HepG2 (cell line): ENCODE data around the gene TRMU. TPM values are rescaled to one million over a fixed set of nuclear protein-coding genes. Genes with fewer than 3 reads are reported as not detected.

ENCODE experiments used
- ATAC-seq: fragments of 200-7000 bp; cut with Tn5 transposase; 3 replicates; pipeline ENCODE4 v1.9.1; 2020; ENCODE audit warnings: mild to moderate bottlenecking, moderate library complexity
- BruUV-seq: library from RNA; stranded (reverse); fragments of 400-500 nt; replicated peaks from 2 replicates; lab custom pipeline; 2021; lab: Mats Ljungman, UMichigan
- CTCF ChIA-PET: fragments of 300-600 bp; formaldehyde crosslinking; extraction: SDS; loops from one replicate; lab custom pipeline; 2021; ENCODE audit warnings: low total read pairs, inconsistent platforms, low intra/inter-chr PET ratio; lab: Yijun Ruan, JAX
- POLR2A ChIA-PET: fragments of 350-600 bp; sonication (Branson Sonifier 250); formaldehyde crosslinking; loops from one replicate; lab custom pipeline; 2020; ENCODE audit warnings: antibody characterized with exemption, inconsistent platforms; lab: Yijun Ruan, JAX
- DNase-seq: peaks from one replicate; pipeline ENCODE4 v3.0.0-alpha.2; 2015; ENCODE audit warnings: low spot score
- FAIRE-seq: peaks from 3 replicates; lab custom pipeline; 2011; peaks lifted over from hg19 to GRCh38; lab: Jason Lieb, UNC
- H2AFZ ChIP-seq: one replicate; pipeline ENCODE4 v1.6.1; 2011; ENCODE audit warnings: low read length, inconsistent platforms
- H3K27ac ChIP-seq: fragments of 300-600 bp; 3 replicates; pipeline ENCODE4 v1.8.0; 2011; ENCODE audit warnings: mixed run types, mild to moderate bottlenecking, mixed read lengths, low read length, inconsistent platforms; ENCODE audit not compliant: insufficient read depth; ENCODE audit errors: extremely low read length
- H3K27me3 ChIP-seq, 2 experiments: fragments of 200-600 bp in 1 of 2; 2 replicates in 1 of 2; 3 replicates in 1 of 2; pipeline versions ENCODE4 v1.6.0 to v1.8.0; 2011; ENCODE audit warnings: low read length in 2 of 2, mild to moderate bottlenecking in 2 of 2, moderate library complexity in 2 of 2, inconsistent platforms in 1 of 2; ENCODE audit not compliant: insufficient read depth in 2 of 2, control insufficient read depth in 1 of 2
- H3K36me3 ChIP-seq, 2 experiments: fragments of 200-600 bp in 1 of 2; replicated peaks in 1 of 2; 2 replicates in 1 of 2; 3 replicates in 1 of 2; pipeline versions ENCODE4 v1.5.1 to v1.8.0; 2011; ENCODE audit warnings: low read length in 2 of 2, inconsistent platforms in 1 of 2; ENCODE audit not compliant: insufficient read depth in 2 of 2, control insufficient read depth in 1 of 2
- H3K4me1 ChIP-seq: 2 replicates; pipeline ENCODE4 v1.5.1; 2012; ENCODE audit warnings: low read length, inconsistent platforms; ENCODE audit not compliant: insufficient read depth
- H3K4me2 ChIP-seq: 2 replicates; pipeline ENCODE4 v1.6.0; 2011; ENCODE audit warnings: low read depth, low read length, inconsistent platforms
- H3K4me3 ChIP-seq, 3 experiments: fragments of 200-600 bp in 1 of 3; sonication (generic), shearing (Covaris generic) in 1 of 3; replicated peaks in 1 of 3; 2 replicates each; pipeline ENCODE4 v1.5.1; 2011 to 2016; ENCODE audit warnings: low read length in 3 of 3, inconsistent platforms in 2 of 3, low read depth in 2 of 3, mild to moderate bottlenecking in 2 of 3, control low read depth in 1 of 3, mixed read lengths in 1 of 3; ENCODE audit not compliant: insufficient read depth in 1 of 3
- H3K79me2 ChIP-seq: one replicate; pipeline ENCODE4 v1.6.1; 2011; ENCODE audit warnings: low read length, inconsistent platforms; ENCODE audit not compliant: insufficient read depth
- H3K9ac ChIP-seq: 2 replicates; pipeline ENCODE4 v1.6.0; 2011; ENCODE audit warnings: mild to moderate bottlenecking, low read depth, low read length, inconsistent platforms; ENCODE audit not compliant: insufficient read depth
- H3K9me3 ChIP-seq: 2 replicates; pipeline ENCODE4 v1.5.1; 2012; ENCODE audit warnings: mild to moderate bottlenecking, low read length
- H4K20me1 ChIP-seq: 2 replicates; pipeline ENCODE4 v1.6.0; 2011; ENCODE audit warnings: inconsistent platforms, mild to moderate bottlenecking, low read length, moderate library complexity; ENCODE audit not compliant: insufficient read depth
- KAT8 ChIP-seq: IDR thresholded peaks from 2 replicates; pipeline ENCODE4 v1.6.1; 2016; ENCODE audit warnings: missing genetic modification reagents, missing compliant biosample characterization
- MTA1 ChIP-seq: sonication (generic); formaldehyde crosslinking; IDR thresholded peaks from 2 replicates; pipeline ENCODE4 v1.4.0; 2020; ENCODE audit warnings: missing genetic modification reagents, mild to moderate bottlenecking, borderline replicate concordance
- SNRNP70 ChIP-seq: fragments of 200-400 bp; formaldehyde crosslinking; IDR thresholded peaks from 2 replicates; pipeline ENCODE4 v1.6.1; 2017; ENCODE audit warnings: mild to moderate bottlenecking, low read depth, low read length, moderate library complexity
- ZNF883 ChIP-seq: sonication (generic); formaldehyde crosslinking; IDR thresholded peaks from 2 replicates; pipeline ENCODE4 v1.5.1; 2020; ENCODE audit warnings: mild to moderate bottlenecking, missing genetic modification reagents; ENCODE audit errors: not compliant biosample characterization
- WGBS: methylation state at CpG from one replicate; pipeline ENCODE4 v1.1.6; 2017; ENCODE audit warnings: low lambda C conversion rate; 5-methylcytosine and 5-hydroxymethylcytosine counted together
- in situ Hi-C: cut with HindIII; loops from 2 replicates; pipeline ENCODE4 v1.10.0; 2017; ENCODE audit warnings: low pct_unique_long_range_greater_than_20kb; ENCODE audit not compliant: extremely low pct_ligation_motif_present
- intact Hi-C: fragments of 100-400 bp; cut with micrococcal nuclease; formaldehyde crosslinking; loops from one replicate; pipeline ENCODE4 v1.10.0; 2022; ENCODE audit not compliant: unreplicated experiment
- polyA plus RNA-seq, 8 experiments: library from polyadenylated mRNA; depleted of rRNA in 3 of 8; stranded (reverse) in 7 of 8; unstranded in 1 of 8; fragments of >200 nt; fragmentation: Illumina TruSeq in 4 of 8; extraction: Trizol in 4 of 8; gene quantifications; 2 replicates each; pipeline versions ENCODE4 v1.2.1 to v1.2.3, GENCODE V29; 2011 to 2016; ENCODE audit warnings: low read depth in 4 of 8, missing spikeins in 1 of 8, mixed read lengths in 1 of 8; ENCODE audit not compliant: insufficient read depth in 1 of 8
- total RNA-seq, 5 experiments: library from RNA; depleted of rRNA; stranded (reverse); fragments of >200 nt; fragmentation: Illumina TruSeq; extraction: Trizol; gene quantifications; 2 replicates each; pipeline ENCODE4 v1.2.3, GENCODE V29; 2016; ENCODE audit warnings: low read depth in 1 of 5
- TF ChIP-seq, protein P1 (sequence below): sonication (generic); formaldehyde crosslinking; IDR thresholded peaks from 2 replicates; pipeline ENCODE4 v1.9.0; 2021; ENCODE audit warnings: missing genetic modification reagents, borderline replicate concordance
- TF ChIP-seq, protein P2 (sequence below): sonication (generic); formaldehyde crosslinking; IDR thresholded peaks from 2 replicates; pipeline ENCODE4 v1.9.0; 2022; ENCODE audit warnings: missing genetic modification reagents, mild to moderate bottlenecking, borderline replicate concordance
- TF ChIP-seq, protein P3 (sequence below): sonication (generic); formaldehyde crosslinking; IDR thresholded peaks from 2 replicates; pipeline ENCODE4 v1.5.1; 2020; ENCODE audit warnings: mild to moderate bottlenecking, missing genetic modification reagents, moderate library complexity
- TF ChIP-seq, protein P4 (sequence below): sonication (generic); formaldehyde crosslinking; IDR thresholded peaks from 2 replicates; pipeline ENCODE4 v1.4.0; 2020; ENCODE audit warnings: missing genetic modification reagents, borderline replicate concordance

The TRMU gene
- total and polyA plus RNA-seq, 2 of the 13 experiments (the other 11 are each of a cell fraction or from before 2014, with no cell fraction given) = 31.0 to 50.2 TPM

DNA sequence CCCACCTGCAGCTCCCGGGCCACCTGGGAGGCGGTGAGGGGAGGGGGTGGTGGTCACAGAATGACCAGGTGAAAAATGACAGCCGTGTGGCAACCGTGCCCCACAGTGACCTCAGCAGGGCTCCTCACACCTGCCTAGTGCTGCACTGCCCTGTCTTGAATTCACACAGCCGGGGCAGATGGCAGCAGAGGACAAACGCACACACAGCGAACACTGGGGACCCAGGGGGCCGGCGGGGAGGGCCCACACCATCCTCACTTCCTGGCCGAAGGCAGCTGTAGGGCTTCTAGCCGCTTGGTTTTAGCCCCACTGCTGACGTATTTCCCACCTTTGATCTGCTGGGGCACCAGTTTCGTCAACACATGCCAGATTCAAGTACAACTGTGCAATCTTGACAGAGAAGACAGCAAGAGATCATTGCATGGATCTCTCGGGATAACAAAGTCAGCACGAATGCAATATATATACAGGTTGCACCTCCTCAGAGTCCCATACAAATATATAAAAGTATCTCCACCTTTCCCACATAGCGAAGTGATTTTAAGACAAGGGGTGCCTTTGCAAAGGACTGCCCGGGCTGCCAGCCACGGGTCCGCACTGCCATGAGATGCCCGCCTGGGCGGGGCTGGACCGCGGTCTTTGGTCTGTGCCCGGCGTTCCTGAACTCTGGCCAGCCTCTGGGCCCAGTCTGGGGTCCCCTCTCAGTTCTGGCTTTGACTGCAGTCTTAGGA lies 26.9 kb downstream of the TRMU start (continued):
- TF ChIP-seq, protein P1, sequence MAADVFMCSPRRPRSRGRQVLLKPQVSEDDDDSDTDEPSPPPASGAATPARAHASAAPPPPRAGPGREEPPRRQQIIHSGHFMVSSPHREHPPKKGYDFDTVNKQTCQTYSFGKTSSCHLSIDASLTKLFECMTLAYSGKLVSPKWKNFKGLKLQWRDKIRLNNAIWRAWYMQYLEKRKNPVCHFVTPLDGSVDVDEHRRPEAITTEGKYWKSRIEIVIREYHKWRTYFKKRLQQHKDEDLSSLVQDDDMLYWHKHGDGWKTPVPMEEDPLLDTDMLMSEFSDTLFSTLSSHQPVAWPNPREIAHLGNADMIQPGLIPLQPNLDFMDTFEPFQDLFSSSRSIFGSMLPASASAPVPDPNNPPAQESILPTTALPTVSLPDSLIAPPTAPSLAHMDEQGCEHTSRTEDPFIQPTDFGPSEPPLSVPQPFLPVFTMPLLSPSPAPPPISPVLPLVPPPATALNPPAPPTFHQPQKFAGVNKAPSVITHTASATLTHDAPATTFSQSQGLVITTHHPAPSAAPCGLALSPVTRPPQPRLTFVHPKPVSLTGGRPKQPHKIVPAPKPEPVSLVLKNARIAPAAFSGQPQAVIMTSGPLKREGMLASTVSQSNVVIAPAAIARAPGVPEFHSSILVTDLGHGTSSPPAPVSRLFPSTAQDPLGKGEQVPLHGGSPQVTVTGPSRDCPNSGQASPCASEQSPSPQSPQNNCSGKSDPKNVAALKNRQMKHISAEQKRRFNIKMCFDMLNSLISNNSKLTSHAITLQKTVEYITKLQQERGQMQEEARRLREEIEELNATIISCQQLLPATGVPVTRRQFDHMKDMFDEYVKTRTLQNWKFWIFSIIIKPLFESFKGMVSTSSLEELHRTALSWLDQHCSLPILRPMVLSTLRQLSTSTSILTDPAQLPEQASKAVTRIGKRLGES (CRISPR knock-in tag) = no peak

DNA sequence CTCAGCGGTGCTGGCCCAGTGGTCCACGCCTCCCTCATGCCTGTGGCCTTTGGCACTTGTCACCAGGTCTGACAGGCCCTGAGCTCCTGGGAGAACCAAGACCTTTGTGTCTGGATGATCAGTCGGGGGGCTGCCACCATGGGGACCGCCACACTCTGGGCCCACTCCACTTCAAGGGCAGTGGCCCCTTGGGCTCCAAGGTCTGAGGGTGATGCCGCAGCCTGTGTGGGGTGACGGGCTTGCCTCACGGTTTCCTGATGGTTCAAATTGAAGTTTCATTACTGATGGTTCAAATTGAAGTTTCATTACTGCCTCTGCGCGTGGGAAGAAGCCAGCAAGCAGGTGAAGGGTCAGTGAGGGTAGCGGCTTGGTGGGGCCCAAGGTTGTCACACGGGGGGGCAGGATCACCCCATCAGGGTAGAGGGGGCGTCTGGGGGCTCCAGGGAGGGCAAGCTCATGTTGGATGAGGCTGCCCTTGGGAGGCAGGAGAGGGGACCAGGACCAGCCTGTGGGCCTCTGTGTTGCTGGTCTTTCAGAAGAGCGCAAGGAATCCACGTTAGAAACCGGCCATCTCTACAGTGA lies 27.5 kb downstream of the TRMU start:
- Histone ChIP-seq H3K27me3 (no peaks in the 10 kb centered on the region), H3K4me3 (0 out of 6 replicates have a peak overlapping the region, but pooled peaks of 1 of the 3 experiments have one; percentile 41), H3K36me3 (no peaks in the 10 kb centered on the region), H3K27ac (peak overlapping the region; percentile 56), H2AFZ (no peak overlapping the region), H3K9ac (0 out of 2 replicates have a peak overlapping the region, but pooled peaks have one; percentile 18), H4K20me1 (no peaks in the 10 kb centered on the region), H3K79me2 (no peaks in the 10 kb centered on the region), H3K4me1 (peaks cover 33% of the 10 kb centered on the region), H3K4me2 (peak overlapping the region; percentile 61), H3K9me3 (no peaks in the 10 kb centered on the region)
- in situ Hi-C loops (no loop called here), intact Hi-C loops (no loop called here)
- ATAC-seq (no peak; the same call in 2 of the 3 replicates), FAIRE-seq (no peak), DNase-seq (no peak)
- ChIA-PET CTCF (no interaction called here), POLR2A (interaction anchor here (1.5 to 2.6 kb wide), 2 partner anchors 8 to 15 kb away, joined by 4 to 12 read pairs; no protein-coding TSS in a partner anchor)
- 76% methylated on average over 13 of the region's 15 CpGs for WGBS
- no TSS peak for BruUV-seq
- TF ChIP-seq, protein P2, sequence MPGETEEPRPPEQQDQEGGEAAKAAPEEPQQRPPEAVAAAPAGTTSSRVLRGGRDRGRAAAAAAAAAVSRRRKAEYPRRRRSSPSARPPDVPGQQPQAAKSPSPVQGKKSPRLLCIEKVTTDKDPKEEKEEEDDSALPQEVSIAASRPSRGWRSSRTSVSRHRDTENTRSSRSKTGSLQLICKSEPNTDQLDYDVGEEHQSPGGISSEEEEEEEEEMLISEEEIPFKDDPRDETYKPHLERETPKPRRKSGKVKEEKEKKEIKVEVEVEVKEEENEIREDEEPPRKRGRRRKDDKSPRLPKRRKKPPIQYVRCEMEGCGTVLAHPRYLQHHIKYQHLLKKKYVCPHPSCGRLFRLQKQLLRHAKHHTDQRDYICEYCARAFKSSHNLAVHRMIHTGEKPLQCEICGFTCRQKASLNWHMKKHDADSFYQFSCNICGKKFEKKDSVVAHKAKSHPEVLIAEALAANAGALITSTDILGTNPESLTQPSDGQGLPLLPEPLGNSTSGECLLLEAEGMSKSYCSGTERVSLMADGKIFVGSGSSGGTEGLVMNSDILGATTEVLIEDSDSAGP (CRISPR knock-in tag) = peak; percentile 6; the same call in 1 of the 2 replicates
- TF ChIP-seq SNRNP70 = no peak
- TF ChIP-seq, protein P3, sequence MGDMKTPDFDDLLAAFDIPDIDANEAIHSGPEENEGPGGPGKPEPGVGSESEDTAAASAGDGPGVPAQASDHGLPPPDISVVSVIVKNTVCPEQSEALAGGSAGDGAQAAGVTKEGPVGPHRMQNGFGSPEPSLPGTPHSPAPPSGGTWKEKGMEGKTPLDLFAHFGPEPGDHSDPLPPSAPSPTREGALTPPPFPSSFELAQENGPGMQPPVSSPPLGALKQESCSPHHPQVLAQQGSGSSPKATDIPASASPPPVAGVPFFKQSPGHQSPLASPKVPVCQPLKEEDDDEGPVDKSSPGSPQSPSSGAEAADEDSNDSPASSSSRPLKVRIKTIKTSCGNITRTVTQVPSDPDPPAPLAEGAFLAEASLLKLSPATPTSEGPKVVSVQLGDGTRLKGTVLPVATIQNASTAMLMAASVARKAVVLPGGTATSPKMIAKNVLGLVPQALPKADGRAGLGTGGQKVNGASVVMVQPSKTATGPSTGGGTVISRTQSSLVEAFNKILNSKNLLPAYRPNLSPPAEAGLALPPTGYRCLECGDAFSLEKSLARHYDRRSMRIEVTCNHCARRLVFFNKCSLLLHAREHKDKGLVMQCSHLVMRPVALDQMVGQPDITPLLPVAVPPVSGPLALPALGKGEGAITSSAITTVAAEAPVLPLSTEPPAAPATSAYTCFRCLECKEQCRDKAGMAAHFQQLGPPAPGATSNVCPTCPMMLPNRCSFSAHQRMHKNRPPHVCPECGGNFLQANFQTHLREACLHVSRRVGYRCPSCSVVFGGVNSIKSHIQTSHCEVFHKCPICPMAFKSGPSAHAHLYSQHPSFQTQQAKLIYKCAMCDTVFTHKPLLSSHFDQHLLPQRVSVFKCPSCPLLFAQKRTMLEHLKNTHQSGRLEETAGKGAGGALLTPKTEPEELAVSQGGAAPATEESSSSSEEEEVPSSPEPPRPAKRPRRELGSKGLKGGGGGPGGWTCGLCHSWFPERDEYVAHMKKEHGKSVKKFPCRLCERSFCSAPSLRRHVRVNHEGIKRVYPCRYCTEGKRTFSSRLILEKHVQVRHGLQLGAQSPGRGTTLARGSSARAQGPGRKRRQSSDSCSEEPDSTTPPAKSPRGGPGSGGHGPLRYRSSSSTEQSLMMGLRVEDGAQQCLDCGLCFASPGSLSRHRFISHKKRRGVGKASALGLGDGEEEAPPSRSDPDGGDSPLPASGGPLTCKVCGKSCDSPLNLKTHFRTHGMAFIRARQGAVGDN (CRISPR knock-in tag) = peak; percentile 1; the same call in 1 of the 2 replicates
- TF ChIP-seq ZNF883 (CRISPR knock-in tag) = no peak
- TF ChIP-seq MTA1 (CRISPR knock-in tag) = no peak
- no peak for TF ChIP-seq KAT8 (CRISPR knock-in tag)
- TF ChIP-seq, protein P4, sequence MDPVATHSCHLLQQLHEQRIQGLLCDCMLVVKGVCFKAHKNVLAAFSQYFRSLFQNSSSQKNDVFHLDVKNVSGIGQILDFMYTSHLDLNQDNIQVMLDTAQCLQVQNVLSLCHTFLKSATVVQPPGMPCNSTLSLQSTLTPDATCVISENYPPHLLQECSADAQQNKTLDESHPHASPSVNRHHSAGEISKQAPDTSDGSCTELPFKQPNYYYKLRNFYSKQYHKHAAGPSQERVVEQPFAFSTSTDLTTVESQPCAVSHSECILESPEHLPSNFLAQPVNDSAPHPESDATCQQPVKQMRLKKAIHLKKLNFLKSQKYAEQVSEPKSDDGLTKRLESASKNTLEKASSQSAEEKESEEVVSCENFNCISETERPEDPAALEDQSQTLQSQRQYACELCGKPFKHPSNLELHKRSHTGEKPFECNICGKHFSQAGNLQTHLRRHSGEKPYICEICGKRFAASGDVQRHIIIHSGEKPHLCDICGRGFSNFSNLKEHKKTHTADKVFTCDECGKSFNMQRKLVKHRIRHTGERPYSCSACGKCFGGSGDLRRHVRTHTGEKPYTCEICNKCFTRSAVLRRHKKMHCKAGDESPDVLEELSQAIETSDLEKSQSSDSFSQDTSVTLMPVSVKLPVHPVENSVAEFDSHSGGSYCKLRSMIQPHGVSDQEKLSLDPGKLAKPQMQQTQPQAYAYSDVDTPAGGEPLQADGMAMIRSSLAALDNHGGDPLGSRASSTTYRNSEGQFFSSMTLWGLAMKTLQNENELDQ (CRISPR knock-in tag) = no peak
